HepG2 (cell line): Measurements from ENCODE around the gene NFKB1. TPM values are rescaled to one million over a fixed set of nuclear protein-coding genes. Genes with fewer than 3 reads are reported as not detected.

ENCODE experiments used
- ATAD3A ChIP-seq: sonication (generic); formaldehyde crosslinking; IDR thresholded peaks from 2 replicates; pipeline ENCODE4 v1.4.0; 2020; ENCODE audit warnings: missing genetic modification reagents
- ISX ChIP-seq: sonication (generic); formaldehyde crosslinking; conservative IDR thresholded peaks from 2 replicates; pipeline ENCODE4 v1.5.0; 2020; ENCODE audit warnings: missing genetic modification reagents
- RBAK ChIP-seq: sonication (generic); formaldehyde crosslinking; IDR thresholded peaks from 2 replicates; pipeline ENCODE4 v1.5.1; 2020; ENCODE audit warnings: mild to moderate bottlenecking, missing genetic modification reagents
- RFX5 ChIP-seq: IDR thresholded peaks from 2 replicates; pipeline ENCODE4 v1.6.1; 2011; ENCODE audit warnings: low read depth, low read length, improper control_type of control experiment
- UBTF ChIP-seq: sonication (generic); formaldehyde crosslinking; IDR thresholded peaks from 2 replicates; pipeline ENCODE4 v1.4.0; 2020; ENCODE audit warnings: mild to moderate bottlenecking, missing genetic modification reagents
- ZNF281 ChIP-seq: sonication (generic); formaldehyde crosslinking; IDR thresholded peaks from 2 replicates; pipeline ENCODE4 v1.4.0; 2020; ENCODE audit warnings: missing genetic modification reagents, borderline replicate concordance
- ZNF3 ChIP-seq: IDR thresholded peaks from 2 replicates; pipeline ENCODE4 v1.7.0; 2017; ENCODE audit warnings: inconsistent platforms
- ZNF318 ChIP-seq: sonication (generic); formaldehyde crosslinking; IDR thresholded peaks from 2 replicates; pipeline ENCODE4 v1.4.0; 2020; ENCODE audit warnings: mild to moderate bottlenecking, missing genetic modification reagents
- ZNF546 ChIP-seq: sonication (generic); formaldehyde crosslinking; conservative IDR thresholded peaks from 2 replicates; pipeline ENCODE4 v1.8.1; 2023; ENCODE audit warnings: mild to moderate bottlenecking, missing genetic modification reagents
- ZNF639 ChIP-seq: conservative IDR thresholded peaks from 2 replicates; pipeline ENCODE4 v1.6.1; 2018; ENCODE audit warnings: missing genetic modification reagents
- polyA plus RNA-seq, 8 experiments: library from polyadenylated mRNA; depleted of rRNA in 3 of 8; stranded (reverse) in 7 of 8; unstranded in 1 of 8; fragments of >200 nt; fragmentation: Illumina TruSeq in 4 of 8; extraction: Trizol in 4 of 8; gene quantifications; 2 replicates each; pipeline versions ENCODE4 v1.2.1 to v1.2.3, GENCODE V29; 2011 to 2016; ENCODE audit warnings: low read depth in 4 of 8, missing spikeins in 1 of 8, mixed read lengths in 1 of 8; ENCODE audit not compliant: insufficient read depth in 1 of 8
- total RNA-seq, 5 experiments: library from RNA; depleted of rRNA; stranded (reverse); fragments of >200 nt; fragmentation: Illumina TruSeq; extraction: Trizol; gene quantifications; 2 replicates each; pipeline ENCODE4 v1.2.3, GENCODE V29; 2016; ENCODE audit warnings: low read depth in 1 of 5

NFKB1 gene
- total and polyA plus RNA-seq, 2 of the 13 experiments (the other 11 are each of a cell fraction or from before 2014, with no cell fraction given), result 15.4 to 31.6 TPM

- TF ChIP-seq ATAD3A (no peak), ZNF639 (CRISPR knock-in tag) (no peak), ZNF546 (no peak), ISX (CRISPR knock-in tag) (no peak), RFX5 (no peak), ZNF3 (no peak), RBAK (CRISPR knock-in tag) (no peak), ZNF318 (CRISPR knock-in tag) (no peak), ZNF281 (no peak), UBTF (CRISPR knock-in tag) (no peak)
Observed at GRCh38 chr4:102623622-102624021, 122.5 kb downstream of the NFKB1 start (continued).
